Cardiac muscle cell (in vitro differentiated cells and primary cell): ENCODE results near the gene TGFBR1. TPM values are rescaled to one million over a fixed set of nuclear protein-coding genes. Genes with fewer than 3 reads are reported as not detected.

Source experiments
- DNase-seq, 2 donors: peaks; one replicate each; pipeline versions ENCODE4 v3.0.0 to v3.0.0-alpha.2; 2010 to 2017; ENCODE audit warnings: low read depth in 1 of 2, low spot score in 1 of 2
- H3K27ac ChIP-seq: fragments of 200-600 bp; sonication (generic); 2 replicates; pipeline ENCODE4 v1.5.1; 2016
- H3K27me3 ChIP-seq: fragments of 200-600 bp; sonication (generic); 2 replicates; pipeline ENCODE4 v1.6.0; 2016; ENCODE audit warnings: control low read depth
- H3K36me3 ChIP-seq: fragments of 200-600 bp; sonication (generic); 2 replicates; pipeline ENCODE4 v1.5.1; 2016; ENCODE audit warnings: control low read depth
- H3K4me1 ChIP-seq: fragments of 200-600 bp; sonication (generic); 2 replicates; pipeline ENCODE4 v1.8.1; 2017; ENCODE audit warnings: low read depth, mild to moderate bottlenecking, mixed run types
- H3K4me3 ChIP-seq: fragments of 200-600 bp; sonication (generic); 2 replicates; pipeline ENCODE4 v1.5.1; 2016; ENCODE audit warnings: mild to moderate bottlenecking
- H3K9me3 ChIP-seq: fragments of 200-600 bp; sonication (generic); 2 replicates; pipeline ENCODE4 v1.5.1; 2017; ENCODE audit warnings: low read depth, mild to moderate bottlenecking, control low read depth
- CTCF ChIP-seq: IDR thresholded peaks from 2 replicates; pipeline ENCODE4 v1.5.1; 2012; ENCODE audit warnings: low read depth, mild to moderate bottlenecking, low read length
- polyA plus RNA-seq: library from polyadenylated mRNA; unstranded; fragments of >200 nt; fragmentation: Nextera tagmentation; extraction: Ambion mirVana; gene quantifications from 2 replicates; pipeline ENCODE4 v1.2.1, GENCODE V29; 2016
- total RNA-seq: library from RNA; depleted of rRNA; stranded (reverse); fragments of >200 nt; gene quantifications from 2 replicates; pipeline ENCODE4 v1.2.3, GENCODE V29; 2016

TGFBR1 gene
- total and polyA plus RNA-seq, 2 experiments from 2014 or later = 11.1 to 17.2 TPM

GRCh38 chr9:99101271-99101670 lies 3.6 kb upstream of the TGFBR1 start:
- TF ChIP-seq CTCF = no peak
- H3K36me3 ChIP-seq = no peaks in the 10 kb centered on the region
- DNase-seq = no peak
- no peak overlapping the region for H3K27ac ChIP-seq
- peaks cover 7% of the 10 kb centered on the region for H3K4me1 ChIP-seq
- no peak overlapping the region for H3K4me3 ChIP-seq
- H3K9me3 ChIP-seq = no peaks in the 10 kb centered on the region
- no peaks in the 10 kb centered on the region for H3K27me3 ChIP-seq

- no peak for DNase-seq
- Histone ChIP-seq H3K9me3 (no peaks in the 10 kb centered on the region), H3K4me3 (no peak overlapping the region), H3K4me1 (peaks cover 7% of the 10 kb centered on the region), H3K27ac (no peak overlapping the region), H3K27me3 (no peaks in the 10 kb centered on the region), H3K36me3 (no peaks in the 10 kb centered on the region)
- TF ChIP-seq CTCF = no peak
Measured at GRCh38 chr9:99101812-99102211, 3.1 kb upstream of the TGFBR1 start.

- peaks cover 7% of the 10 kb centered on the region for H3K4me1 ChIP-seq
- TF ChIP-seq CTCF = no peak
- no peaks in the 10 kb centered on the region for H3K9me3 ChIP-seq
- no peaks in the 10 kb centered on the region for H3K36me3 ChIP-seq
- H3K4me3 ChIP-seq = no peak overlapping the region
- H3K27me3 ChIP-seq = no peaks in the 10 kb centered on the region
- H3K27ac ChIP-seq = no peak overlapping the region
- peak in 1 of 2 donors; percentile 23 for DNase-seq
Measured at GRCh38 chr9:99103054-99103895, 1.6 kb upstream of the TGFBR1 start.

- Histone ChIP-seq H3K27ac (no peak overlapping the region), H3K4me3 (peak overlapping the region; percentile 26), H3K36me3 (no peaks in the 10 kb centered on the region), H3K27me3 (no peaks in the 10 kb centered on the region), H3K9me3 (no peaks in the 10 kb centered on the region), H3K4me1 (peaks cover 7% of the 10 kb centered on the region)
- TF ChIP-seq CTCF = no peak
- DNase-seq = peak in 1 of 2 donors; percentile 48
Measured at GRCh38 chr9:99103901-99104458, 933 bp upstream of the TGFBR1 start.

GRCh38 chr9:99105152-99106043 lies 485 bp downstream of the TGFBR1 start:
- Histone ChIP-seq H3K27ac (peak overlapping the region; percentile 88), H3K36me3 (no peaks in the 10 kb centered on the region), H3K4me1 (peaks cover 7% of the 10 kb centered on the region), H3K4me3 (peak overlapping the region; percentile 84), H3K9me3 (no peaks in the 10 kb centered on the region), H3K27me3 (no peaks in the 10 kb centered on the region)
- DNase-seq = peak; percentile 85 to 86
- no peak for TF ChIP-seq CTCF
